ENCODE data around the gene SULT1C4.

DNA sequence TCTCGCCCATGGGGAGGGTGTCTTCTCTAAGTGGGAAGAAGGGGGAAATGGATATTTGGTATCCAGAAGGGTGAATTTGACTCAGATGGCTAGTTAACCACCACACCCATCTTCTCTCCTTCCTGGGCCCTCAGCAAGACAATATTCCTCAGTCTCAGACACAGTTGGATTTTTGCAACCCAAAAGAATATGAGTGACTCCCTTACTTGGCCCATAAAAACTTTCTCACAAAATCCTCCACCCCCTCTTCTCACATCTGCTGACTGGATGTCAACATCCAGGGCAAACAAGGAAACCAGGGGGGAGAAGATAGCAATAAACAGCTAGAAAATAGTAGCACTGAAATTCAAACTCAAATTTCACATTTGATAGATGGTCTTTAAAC lies 35.9 kb downstream of the SULT1C4 start:
- no peak for TF ChIP-seq CTBP1 (IDR thresholded peaks at IDR 0.05; ENCODE audit: borderline replicate concordance)
- no peak for TF ChIP-seq HDGF (IDR thresholded peaks at IDR 0.05; ENCODE audit: borderline replicate concordance)

Measured in HEK293T (cell line).